CD14-positive monocyte (primary cell): ENCODE measurements around the gene WDR49. TPM values are rescaled to one million over a fixed set of nuclear protein-coding genes. Genes with fewer than 3 reads are reported as not detected.

Experiments
- DNase-seq, 3 donors: peaks; one replicate each; pipeline ENCODE4 v3.0.0-alpha.2; 2011 to 2022
- H2AFZ ChIP-seq: 2 replicates; pipeline ENCODE4 v1.6.0; 2012; ENCODE audit warnings: mild to moderate bottlenecking, low read depth, low read length, inconsistent platforms; ENCODE audit not compliant: insufficient read depth, poor library complexity, severe bottlenecking
- H3K27ac ChIP-seq, 2 donors: 1 replicate in 1 of 2; 2 replicates in 1 of 2; pipeline ENCODE4 v1.5.1; 2012 to 2013; ENCODE audit warnings: low read length in 2 of 2, control low read depth in 1 of 2, inconsistent platforms in 1 of 2, low read depth in 1 of 2, mild to moderate bottlenecking in 1 of 2
- H3K27me3 ChIP-seq, 2 donors: one replicate each; pipeline versions ENCODE4 v1.6.0 to v1.6.1; 2011 to 2013; ENCODE audit warnings: low read length in 2 of 2; ENCODE audit not compliant: control insufficient read depth in 2 of 2, insufficient read depth in 2 of 2
- H3K36me3 ChIP-seq, 2 donors: replicated peaks in 1 of 2; 1 replicate in 1 of 2; 2 replicates in 1 of 2; pipeline versions ENCODE4 v1.5.1 to v1.6.1; 2012 to 2013; ENCODE audit warnings: low read length in 2 of 2, control low read depth in 1 of 2, inconsistent platforms in 1 of 2, mild to moderate bottlenecking in 1 of 2; ENCODE audit not compliant: insufficient read depth in 2 of 2, control insufficient read depth in 1 of 2
- H3K4me1 ChIP-seq, 2 donors: 1 replicate in 1 of 2; 2 replicates in 1 of 2; pipeline versions ENCODE4 v1.5.1 to v1.6.1; 2012 to 2013; ENCODE audit warnings: low read length in 2 of 2, control low read depth in 1 of 2, inconsistent platforms in 1 of 2, mild to moderate bottlenecking in 1 of 2, moderate library complexity in 1 of 2; ENCODE audit not compliant: insufficient read depth in 2 of 2, control insufficient read depth in 1 of 2
- H3K4me2 ChIP-seq: replicated peaks from 2 replicates; pipeline ENCODE3; 2012; ENCODE audit warnings: low read length, moderate library complexity, mild to moderate bottlenecking; ENCODE audit not compliant: poor library complexity, severe bottlenecking; ENCODE audit errors: extremely low read depth
- H3K4me3 ChIP-seq, 3 experiments: fragments of 200-600 bp in 1 of 3; sonication (generic) in 1 of 3; replicated peaks in 1 of 3; 1 replicate in 2 of 3; 2 replicates in 1 of 3; pipeline ENCODE4 v1.5.1; 2011 to 2013; ENCODE audit warnings: low read length in 3 of 3, mild to moderate bottlenecking in 3 of 3, control low read depth in 2 of 3, low read depth in 2 of 3, inconsistent platforms in 1 of 3, moderate library complexity in 1 of 3
- H3K79me2 ChIP-seq: 2 replicates; pipeline ENCODE4 v1.6.0; 2012; ENCODE audit warnings: mild to moderate bottlenecking, control low read depth, inconsistent platforms, low read length, moderate library complexity; ENCODE audit not compliant: insufficient read depth
- H3K9ac ChIP-seq: 2 replicates; pipeline ENCODE4 v1.6.0; 2017; ENCODE audit warnings: low read length, mild to moderate bottlenecking; ENCODE audit not compliant: insufficient read depth, poor library complexity, severe bottlenecking
- H3K9me3 ChIP-seq, 2 donors: replicated peaks in 1 of 2; 1 replicate in 1 of 2; 2 replicates in 1 of 2; pipeline versions ENCODE4 v1.5.1 to v1.6.1; 2012 to 2013; ENCODE audit warnings: low read length in 2 of 2, control low read depth in 1 of 2; ENCODE audit not compliant: control insufficient read depth in 1 of 2, insufficient read depth in 1 of 2
- H4K20me1 ChIP-seq: 2 replicates; pipeline ENCODE4 v1.6.0; 2012; ENCODE audit warnings: mild to moderate bottlenecking, low read length, control low read depth, moderate library complexity; ENCODE audit not compliant: insufficient read depth
- H3K27ac Mint-ChIP-seq, 7 donors: one replicate each; pipeline ENCODE4 v1.8.0; 2020; ENCODE audit warnings: mild to moderate bottlenecking in 7 of 7, mixed read lengths in 7 of 7, moderate library complexity in 6 of 7, inconsistent platforms in 2 of 7
- H3K27me3 Mint-ChIP-seq, 3 donors: one replicate each; pipeline ENCODE4 v1.8.0; 2021 to 2022; ENCODE audit warnings: low read depth in 3 of 3, mild to moderate bottlenecking in 3 of 3, mixed read lengths in 3 of 3, moderate library complexity in 3 of 3, inconsistent platforms in 1 of 3
- H3K36me3 Mint-ChIP-seq, 2 donors: one replicate each; pipeline ENCODE4 v1.8.0; 2020; ENCODE audit warnings: mixed read lengths in 2 of 2, inconsistent platforms in 1 of 2, mild to moderate bottlenecking in 1 of 2
- H3K4me1 Mint-ChIP-seq: one replicate; pipeline ENCODE4 v1.8.0; 2020; ENCODE audit warnings: mild to moderate bottlenecking, mixed read lengths
- H3K4me3 Mint-ChIP-seq, 2 donors: one replicate each; pipeline ENCODE4 v1.8.0; 2020; ENCODE audit warnings: mild to moderate bottlenecking in 2 of 2, mixed read lengths in 2 of 2, moderate library complexity in 1 of 2
- H3K9me3 Mint-ChIP-seq, 7 donors: one replicate each; pipeline ENCODE4 v1.8.0; 2020 to 2022; ENCODE audit warnings: mixed read lengths in 7 of 7, mild to moderate bottlenecking in 6 of 7, moderate library complexity in 6 of 7, inconsistent platforms in 2 of 7
- CTCF ChIP-seq: fragments of 200-600 bp; IDR thresholded peaks from one replicate; pipeline ENCODE4 v1.8.0; 2022; ENCODE audit warnings: antibody characterized with exemption, mild to moderate bottlenecking
- WGBS: methylation state at CpG from one replicate; pipeline ENCODE4 v1.1.5; 2013; ENCODE audit warnings: missing lambda C conversion rate; ENCODE audit not compliant: insufficient coverage; 5-methylcytosine and 5-hydroxymethylcytosine counted together
- intact Hi-C, 2 donors: fragments of 100-400 bp; cut with micrococcal nuclease; formaldehyde crosslinking; loops; one replicate each; pipeline versions ENCODE4 v1.15.0 to v1.15.1; 2023
- polyA plus RNA-seq, 3 donors: library from polyadenylated mRNA; depleted of rRNA in 1 of 3; unstranded in 2 of 3; stranded (reverse) in 1 of 3; fragments of 300-500 nt in 2 of 3; fragments of >200 nt in 1 of 3; fragmentation: Illumina TruSeq in 2 of 3; gene quantifications; 1 replicate in 2 of 3; 2 replicates in 1 of 3; pipeline ENCODE4 v1.2.3, GENCODE V29; 2012 to 2021

The WDR49 gene
- polyA plus RNA-seq, 3 donors: 1.1 to 5.0 (median 4.2) TPM

- no peak for TF ChIP-seq CTCF
- H3K36me3 ChIP-seq: no peaks in the 10 kb centered on the region
- peaks cover 0 to 7% of the 10 kb centered on the region in 2 donors for H3K36me3 Mint-ChIP-seq
- no peaks in the 10 kb centered on the region for H3K79me2 ChIP-seq
- H3K4me1 ChIP-seq: peaks cover 21 to 24% of the 10 kb centered on the region in 2 donors
- H3K9me3 Mint-ChIP-seq: peaks cover 0 to 8% (median 0%) of the 10 kb centered on the region in 7 donors
- H3K4me1 Mint-ChIP-seq: peaks cover 26% of the 10 kb centered on the region
- H3K9me3 ChIP-seq: no peaks in the 10 kb centered on the region
- peak overlapping the region; percentile 55 to 85 (median 79) for H3K27ac Mint-ChIP-seq
- intact Hi-C loops: no loop called here
- H2AFZ ChIP-seq: peak overlapping the region; percentile 36
- H3K27me3 Mint-ChIP-seq: no peaks in the 10 kb centered on the region
- H3K4me3 Mint-ChIP-seq: peak overlapping the region in 1 of 2 donors; percentile 13
- peak overlapping the region in 1 of 3 experiments; percentile 37 for H3K4me3 ChIP-seq
- H3K4me2 ChIP-seq: peak overlapping the region; percentile 52
- no peaks in the 10 kb centered on the region for H4K20me1 ChIP-seq
- DNase-seq: peak; percentile 57 to 97 (median 64)
- H3K27ac ChIP-seq: peak overlapping the region in 1 of 2 donors; percentile 72
- no peaks in the 10 kb centered on the region for H3K27me3 ChIP-seq
- H3K9ac ChIP-seq: no peak overlapping the region
Observed at GRCh38 chr3:167521006-167521355, 132.8 kb downstream of the WDR49 start.

GRCh38 chr3:167520266-167521005 lies 133.3 kb downstream of the WDR49 start:
- H3K79me2 ChIP-seq: no peaks in the 10 kb centered on the region
- no peak overlapping the region for H3K9ac ChIP-seq
- H3K36me3 ChIP-seq: no peaks in the 10 kb centered on the region
- H2AFZ ChIP-seq: peak overlapping the region; percentile 36
- Mint-ChIP-seq H3K4me3 (peak overlapping the region in 1 of 2 donors; percentile 13), H3K36me3 (peaks cover 0 to 7% of the 10 kb centered on the region in 2 donors), H3K4me1 (peaks cover 26% of the 10 kb centered on the region), H3K27ac (peak overlapping the region; percentile 58 to 86 (median 79)), H3K9me3 (peaks cover 0 to 6% (median 0%) of the 10 kb centered on the region in 7 donors), H3K27me3 (no peaks in the 10 kb centered on the region)
- H3K27me3 ChIP-seq: no peaks in the 10 kb centered on the region
- no peaks in the 10 kb centered on the region for H3K9me3 ChIP-seq
- H3K4me1 ChIP-seq: peaks cover 21 to 24% of the 10 kb centered on the region in 2 donors
- H3K4me2 ChIP-seq: peak overlapping the region; percentile 52
- H4K20me1 ChIP-seq: no peaks in the 10 kb centered on the region
- intact Hi-C loops: no loop called here
- TF ChIP-seq CTCF: no peak
- H3K27ac ChIP-seq: peak overlapping the region in 1 of 2 donors; percentile 72
- peak overlapping the region in 1 of 3 experiments; percentile 37 for H3K4me3 ChIP-seq
- no CpG with 5 or more reads among the region's 2 CpGs for WGBS
- DNase-seq: peak; percentile 19 to 82 (median 48)
